Ovary (tissue), 3 donors: ENCODE data around the gene ADCYAP1R1.

Source experiments
- CTCF ChIP-seq, 3 donors: fragments of 450-650 bp in 2 of 3; fragments of 200-600 bp in 1 of 3; IDR thresholded peaks; one replicate each; pipeline versions ENCODE4 v1.5.1 to v1.8.0; 2016 to 2022; ENCODE audit warnings: antibody characterized with exemption in 3 of 3, mild to moderate bottlenecking in 1 of 3
- POLR2A ChIP-seq: fragments of 450-650 bp; IDR thresholded peaks from one replicate; pipeline ENCODE4 v1.6.1; 2017; ENCODE audit warnings: antibody characterized with exemption, mild to moderate bottlenecking, moderate library complexity
- donor health status: DM: no; HTN: no; CAD: no.

GRCh38 chr7:31092606-31093005, 40.5 kb downstream of the ADCYAP1R1 start:
- TF ChIP-seq CTCF (IDR thresholded peaks at IDR 0.05), result no peak
- no peak for TF ChIP-seq POLR2A
